Progenitor cell of endocrine pancreas (in vitro differentiated cells): ENCODE data around the gene CTNNA3. TPM values are rescaled to one million over a fixed set of nuclear protein-coding genes. Genes with fewer than 3 reads are reported as not detected.

Experiments
- DNase-seq: peaks from one replicate; pipeline ENCODE4 v3.0.0; 2021; ENCODE audit warnings: low spot score; ENCODE audit not compliant: unreplicated experiment
- H3K27ac Mint-ChIP-seq: 2 replicates; pipeline ENCODE4 v1.8.0; 2021; ENCODE audit warnings: mild to moderate bottlenecking, moderate library complexity, mixed read lengths
- H3K27me3 Mint-ChIP-seq: 2 replicates; pipeline ENCODE4 v1.8.0; 2021; ENCODE audit warnings: mixed read lengths
- H3K36me3 Mint-ChIP-seq: 2 replicates; pipeline ENCODE4 v1.8.0; 2022; ENCODE audit warnings: mixed read lengths; ENCODE audit not compliant: insufficient read depth
- H3K4me1 Mint-ChIP-seq: 2 replicates; pipeline ENCODE4 v1.8.0; 2021; ENCODE audit warnings: low read depth, mixed read lengths
- H3K4me3 Mint-ChIP-seq: 2 replicates; pipeline ENCODE4 v1.8.0; 2021; ENCODE audit warnings: low read depth, mild to moderate bottlenecking, moderate library complexity, mixed read lengths
- H3K9me3 Mint-ChIP-seq: 2 replicates; pipeline ENCODE4 v1.8.0; 2021; ENCODE audit warnings: low read depth, mixed read lengths
- total RNA-seq: library from RNA; stranded (reverse); gene quantifications from 2 replicates; pipeline ENCODE4 v1.2.1, GENCODE V29; 2021
- TF ChIP-seq, protein P1 (sequence below): fragments of 200-600 bp; sonication (generic); IDR thresholded peaks from one replicate; pipeline ENCODE4 v1.5.0; 2021; ENCODE audit warnings: antibody characterized with exemption, mild to moderate bottlenecking; ENCODE audit not compliant: unreplicated experiment

CTNNA3 gene
- total RNA-seq, 1 donor from 2014 or later: 1.7 TPM

DNA sequence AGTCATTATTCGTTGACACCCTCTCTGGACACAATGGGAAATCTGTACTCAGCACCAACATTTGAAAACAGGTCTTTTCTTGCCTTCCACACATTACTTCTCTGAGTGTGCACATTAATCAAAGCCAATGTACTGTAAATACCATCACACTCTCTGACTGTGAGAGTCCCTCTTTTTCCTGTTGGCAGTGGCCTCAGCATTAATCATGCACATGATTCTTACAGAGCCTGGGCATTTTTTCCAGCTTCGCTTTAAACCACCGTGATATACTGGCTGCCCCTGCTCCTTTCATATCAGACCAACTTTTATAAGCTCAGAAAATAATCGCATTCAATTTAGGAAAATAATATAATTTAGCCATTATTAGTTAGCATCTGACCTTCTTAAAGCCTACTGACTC, 1689.6 kb downstream of the CTNNA3 start:
- Mint-ChIP-seq H3K9me3 (no peaks in the 10 kb centered on the region), H3K4me3 (no peak overlapping the region), H3K4me1 (no peaks in the 10 kb centered on the region), H3K27me3 (no peaks in the 10 kb centered on the region), H3K27ac (no peak overlapping the region), H3K36me3 (no peaks in the 10 kb centered on the region)
- TF ChIP-seq, protein P1, sequence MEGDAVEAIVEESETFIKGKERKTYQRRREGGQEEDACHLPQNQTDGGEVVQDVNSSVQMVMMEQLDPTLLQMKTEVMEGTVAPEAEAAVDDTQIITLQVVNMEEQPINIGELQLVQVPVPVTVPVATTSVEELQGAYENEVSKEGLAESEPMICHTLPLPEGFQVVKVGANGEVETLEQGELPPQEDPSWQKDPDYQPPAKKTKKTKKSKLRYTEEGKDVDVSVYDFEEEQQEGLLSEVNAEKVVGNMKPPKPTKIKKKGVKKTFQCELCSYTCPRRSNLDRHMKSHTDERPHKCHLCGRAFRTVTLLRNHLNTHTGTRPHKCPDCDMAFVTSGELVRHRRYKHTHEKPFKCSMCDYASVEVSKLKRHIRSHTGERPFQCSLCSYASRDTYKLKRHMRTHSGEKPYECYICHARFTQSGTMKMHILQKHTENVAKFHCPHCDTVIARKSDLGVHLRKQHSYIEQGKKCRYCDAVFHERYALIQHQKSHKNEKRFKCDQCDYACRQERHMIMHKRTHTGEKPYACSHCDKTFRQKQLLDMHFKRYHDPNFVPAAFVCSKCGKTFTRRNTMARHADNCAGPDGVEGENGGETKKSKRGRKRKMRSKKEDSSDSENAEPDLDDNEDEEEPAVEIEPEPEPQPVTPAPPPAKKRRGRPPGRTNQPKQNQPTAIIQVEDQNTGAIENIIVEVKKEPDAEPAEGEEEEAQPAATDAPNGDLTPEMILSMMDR: no peak
- DNase-seq: no peak

DNA sequence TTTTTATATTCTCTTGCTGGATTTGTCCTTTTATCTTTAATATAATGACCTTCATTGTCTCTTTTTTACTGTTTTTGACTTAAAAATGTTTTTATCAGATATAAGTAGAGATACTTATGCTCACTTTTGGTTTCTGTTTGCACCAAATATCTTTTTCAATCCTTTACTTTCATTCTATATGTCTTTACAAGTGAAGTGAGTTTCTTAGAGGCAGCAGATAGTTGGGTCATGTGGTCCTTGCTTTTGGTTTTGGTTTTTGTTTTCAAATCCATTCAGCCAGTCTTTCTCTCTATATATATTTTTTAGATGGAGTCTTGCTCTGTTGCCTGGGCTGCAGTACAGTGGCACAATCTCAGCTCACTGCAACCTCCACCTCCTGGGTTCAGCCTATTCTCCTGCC, 1702.5 kb downstream of the CTNNA3 start:
- Mint-ChIP-seq H3K4me1 (no peaks in the 10 kb centered on the region), H3K27me3 (no peaks in the 10 kb centered on the region), H3K27ac (no peak overlapping the region), H3K9me3 (no peaks in the 10 kb centered on the region), H3K36me3 (no peaks in the 10 kb centered on the region), H3K4me3 (no peak overlapping the region)
- TF ChIP-seq, protein P1: no peak
- DNase-seq: no peak

GRCh38 chr10:65968871-65969270, 1727.1 kb downstream of the CTNNA3 start:
- Mint-ChIP-seq H3K4me1 (no peaks in the 10 kb centered on the region), H3K9me3 (peaks cover 7% of the 10 kb centered on the region), H3K27ac (no peak overlapping the region), H3K27me3 (no peaks in the 10 kb centered on the region), H3K36me3 (no peaks in the 10 kb centered on the region), H3K4me3 (no peak overlapping the region)
- TF ChIP-seq, protein P1: no peak
- DNase-seq: no peak

GRCh38 chr10:65968437-65968836, 1727.6 kb downstream of the CTNNA3 start:
- TF ChIP-seq, protein P1: no peak
- Mint-ChIP-seq H3K27me3 (no peaks in the 10 kb centered on the region), H3K36me3 (no peaks in the 10 kb centered on the region), H3K4me1 (no peaks in the 10 kb centered on the region), H3K9me3 (peaks cover 7% of the 10 kb centered on the region), H3K27ac (no peak overlapping the region), H3K4me3 (no peak overlapping the region)
- DNase-seq: no peak

DNA sequence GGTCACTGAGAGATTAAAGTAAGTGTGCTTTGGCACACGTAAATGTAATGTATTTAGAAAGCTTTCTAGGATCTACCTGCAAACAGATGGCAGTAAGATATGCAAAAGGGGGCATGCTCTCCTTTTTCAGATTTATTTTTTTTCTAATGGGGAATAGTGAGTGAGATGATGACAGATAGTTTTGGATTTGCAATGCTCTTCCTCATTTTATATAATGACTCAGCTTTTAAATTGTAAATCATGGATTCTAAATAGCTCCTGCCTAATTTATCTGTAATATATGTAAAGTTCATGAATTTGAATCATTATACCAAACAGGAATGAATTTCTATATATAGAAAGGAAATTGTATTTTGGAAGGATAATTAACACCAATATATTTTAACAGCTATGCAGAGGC, 1731.8 kb downstream of the CTNNA3 start:
- no peak overlapping the region for H3K4me3 Mint-ChIP-seq
- no peak overlapping the region for H3K27ac Mint-ChIP-seq
- H3K36me3 Mint-ChIP-seq: no peaks in the 10 kb centered on the region
- H3K9me3 Mint-ChIP-seq: no peaks in the 10 kb centered on the region
- H3K4me1 Mint-ChIP-seq: no peaks in the 10 kb centered on the region
- TF ChIP-seq, protein P1: no peak
- no peaks in the 10 kb centered on the region for H3K27me3 Mint-ChIP-seq
- DNase-seq: no peak
